ENCODE data around the gene USP35. TPM values are rescaled to one million over a fixed set of nuclear protein-coding genes. Genes with fewer than 3 reads are reported as not detected.

The USP35 gene
- total RNA-seq, 1 donor from 2014 or later: 12.4 TPM

Other genes with a start within 250 kb of the USP35 start
- gene INTS4, start 194.3 kb upstream of the USP35 start, total RNA-seq: 35.2 and 38.4 TPM in 2 replicates
- gene KCTD14, start 165.6 kb upstream of the USP35 start, total RNA-seq: 10.4 and 12.0 TPM in 2 replicates
- gene THRSP, start 125.1 kb upstream of the USP35 start, total RNA-seq: not detected in 2 replicates
- gene NDUFC2, start 109.1 kb upstream of the USP35 start, total RNA-seq: 80.9 and 101 TPM in 2 replicates
- gene ALG8, start 49.3 kb upstream of the USP35 start, total RNA-seq: 28.8 and 36.8 TPM in 2 replicates
- gene KCTD21, start 293 bp upstream of the USP35 start, total RNA-seq: 11.8 and 12.6 TPM in 2 replicates
- 10.6 and 11.0 TPM in 2 replicates for gene GAB2, start 228.9 kb downstream of the USP35 start, total RNA-seq

Measured in renal cortical epithelial cell (primary cell).